ENCODE data around the gene PAPPA. TPM values are rescaled to one million over a fixed set of nuclear protein-coding genes. Genes with fewer than 3 reads are reported as not detected.

The PAPPA gene
- total RNA-seq, 6 experiments from 2014 or later = 0.07 to 0.50 (median 0.32) TPM

- intact Hi-C loops (cut with DNase I) = no loop called here
- DNase-seq (no peak), ATAC-seq (no peak)
- H3K4me1 ChIP-seq = no peaks in the 10 kb centered on the region
- TF ChIP-seq POLR2A (IDR thresholded peaks at IDR 0.05) = no peak
- no peak for TF ChIP-seq CTCF (IDR thresholded peaks at IDR 0.05)
- 26% methylated on average over 2 of the region's 2 CpGs for WGBS (ENCODE audit: insufficient coverage, low coverage, low lambda C conversion rate, missing lambda C conversion rate)
- H3K9me3 ChIP-seq = no peaks in the 10 kb centered on the region
- no peak overlapping the region for H3K4me3 ChIP-seq
- H3K27ac ChIP-seq = no peak overlapping the region
- H3K27me3 ChIP-seq = no peaks in the 10 kb centered on the region
- no peaks in the 10 kb centered on the region for H3K36me3 ChIP-seq
These were observed 20.4 kb upstream of the PAPPA start for GRCh38 chr9:116133163-116133562.

GRCh38 chr9:116134975-116135374, 18.6 kb upstream of the PAPPA start:
- TF ChIP-seq CTCF (IDR thresholded peaks at IDR 0.05) (no peak), POLR2A (IDR thresholded peaks at IDR 0.05) (no peak)
- intact Hi-C loops (cut with DNase I) = no loop called here

GRCh38 chr9:116137010-116137409, 16.6 kb upstream of the PAPPA start:
- ATAC-seq (no peak), DNase-seq (no peak)
- Histone ChIP-seq H3K9me3 (no peaks in the 10 kb centered on the region), H3K4me3 (no peak overlapping the region), H3K36me3 (no peaks in the 10 kb centered on the region), H3K4me1 (no peaks in the 10 kb centered on the region), H3K27ac (no peak overlapping the region), H3K27me3 (no peaks in the 10 kb centered on the region)
- intact Hi-C loops (cut with DNase I) = no loop called here
- TF ChIP-seq CTCF (IDR thresholded peaks at IDR 0.05) (no peak), POLR2A (IDR thresholded peaks at IDR 0.05) (no peak)
- 87% methylated on average over 2 of the region's 2 CpGs for WGBS (ENCODE audit: insufficient coverage, low coverage, low lambda C conversion rate, missing lambda C conversion rate)

More at GRCh38 chr9:116134975-116135374, 18.6 kb upstream of the PAPPA start:
- WGBS (ENCODE audit: insufficient coverage, low coverage, low lambda C conversion rate, missing lambda C conversion rate) = 36% methylated on average over 3 of the region's 3 CpGs
- Histone ChIP-seq H3K27ac (no peak overlapping the region), H3K9me3 (no peaks in the 10 kb centered on the region), H3K36me3 (no peaks in the 10 kb centered on the region), H3K27me3 (no peaks in the 10 kb centered on the region), H3K4me3 (no peak overlapping the region), H3K4me1 (no peaks in the 10 kb centered on the region)
- no peak for ATAC-seq
- no peak for DNase-seq

- Histone ChIP-seq H3K27me3 (no peaks in the 10 kb centered on the region), H3K27ac (no peak overlapping the region), H3K4me1 (no peaks in the 10 kb centered on the region), H3K36me3 (no peaks in the 10 kb centered on the region), H3K4me3 (no peak overlapping the region), H3K9me3 (no peaks in the 10 kb centered on the region)
- ATAC-seq (no peak), DNase-seq (no peak)
- TF ChIP-seq POLR2A (IDR thresholded peaks at IDR 0.05) (no peak), CTCF (IDR thresholded peaks at IDR 0.05) (no peak)
- WGBS (ENCODE audit: insufficient coverage, low coverage, low lambda C conversion rate, missing lambda C conversion rate) = 64% methylated on average over 4 of the region's 5 CpGs
- intact Hi-C loops (cut with DNase I) = no loop called here
These were observed 16.0 kb upstream of the PAPPA start for GRCh38 chr9:116137581-116137980.
